ENCODE measurements around the gene CD109. TPM values are rescaled to one million over a fixed set of nuclear protein-coding genes. Genes with fewer than 3 reads are reported as not detected.
"Not testable (repeated sequence)": the region's sequence is repeated elsewhere in the genome, so short reads cannot be mapped to it uniquely, and the experiment has no call there.

Gene CD109
- total RNA-seq, 2 donors from 2014 or later, result 2.0 TPM

DNA sequence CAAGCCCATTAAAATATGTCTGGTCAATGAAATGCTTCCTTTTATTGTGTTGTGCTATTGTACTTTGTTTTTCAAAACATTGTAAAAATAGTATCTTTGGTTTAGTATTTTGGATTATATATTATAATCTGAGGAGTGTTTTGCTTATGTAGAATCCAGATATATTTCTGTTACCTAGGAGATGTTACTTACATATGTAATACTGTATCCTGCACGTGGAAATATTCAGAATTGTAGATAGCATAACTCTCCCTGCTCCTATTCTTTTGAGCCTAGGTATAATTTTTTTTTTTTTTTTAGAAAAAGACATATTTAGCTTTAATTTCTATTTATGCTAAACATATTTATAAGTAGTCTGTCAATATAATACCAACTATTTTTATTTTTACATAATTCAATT, 130.6 kb downstream of the CD109 start:
- Mint-ChIP-seq H3K4me3 (no peak overlapping the region), H3K27me3 (ENCODE audit: insufficient read depth) (no peaks in the 10 kb centered on the region), H3K27ac (no peak overlapping the region), H3K4me1 (no peaks in the 10 kb centered on the region), H3K9me3 (no peaks in the 10 kb centered on the region), H3K36me3 (ENCODE audit: low read depth) (no peaks in the 10 kb centered on the region)
- Histone ChIP-seq H3K27ac (ENCODE audit: low read depth, low read length) (no peak overlapping the region), H3K36me3 (ENCODE audit: control insufficient read depth, insufficient read depth, low read length) (no peaks in the 10 kb centered on the region), H3K27me3 (ENCODE audit: control insufficient read depth, insufficient read depth, low read length, poor library complexity, severe bottlenecking) (no peaks in the 10 kb centered on the region), H3K4me1 (ENCODE audit: control insufficient read depth, insufficient read depth, low read length) (no peaks in the 10 kb centered on the region), H3K4me3 (ENCODE audit: low read length) (no peak overlapping the region), H3K9ac (ENCODE audit: extremely low read depth, low read length, poor library complexity, severe bottlenecking) (no peak overlapping the region), H3K9me3 (ENCODE audit: control insufficient read depth, low read length) (no peaks in the 10 kb centered on the region)
- no peak for DNase-seq
- whole genome bisulfite sequencing, 2 experiments (ENCODE audit: insufficient coverage in 1 of 2, insufficient read length in 1 of 2), result 71% methylated on average over 1 of the region's 1 CpG; no CpG with 5 or more reads in 1 of the 2 experiments
- TF ChIP-seq, protein P1, sequence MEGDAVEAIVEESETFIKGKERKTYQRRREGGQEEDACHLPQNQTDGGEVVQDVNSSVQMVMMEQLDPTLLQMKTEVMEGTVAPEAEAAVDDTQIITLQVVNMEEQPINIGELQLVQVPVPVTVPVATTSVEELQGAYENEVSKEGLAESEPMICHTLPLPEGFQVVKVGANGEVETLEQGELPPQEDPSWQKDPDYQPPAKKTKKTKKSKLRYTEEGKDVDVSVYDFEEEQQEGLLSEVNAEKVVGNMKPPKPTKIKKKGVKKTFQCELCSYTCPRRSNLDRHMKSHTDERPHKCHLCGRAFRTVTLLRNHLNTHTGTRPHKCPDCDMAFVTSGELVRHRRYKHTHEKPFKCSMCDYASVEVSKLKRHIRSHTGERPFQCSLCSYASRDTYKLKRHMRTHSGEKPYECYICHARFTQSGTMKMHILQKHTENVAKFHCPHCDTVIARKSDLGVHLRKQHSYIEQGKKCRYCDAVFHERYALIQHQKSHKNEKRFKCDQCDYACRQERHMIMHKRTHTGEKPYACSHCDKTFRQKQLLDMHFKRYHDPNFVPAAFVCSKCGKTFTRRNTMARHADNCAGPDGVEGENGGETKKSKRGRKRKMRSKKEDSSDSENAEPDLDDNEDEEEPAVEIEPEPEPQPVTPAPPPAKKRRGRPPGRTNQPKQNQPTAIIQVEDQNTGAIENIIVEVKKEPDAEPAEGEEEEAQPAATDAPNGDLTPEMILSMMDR (conservative IDR thresholded peaks at IDR 0.05), result no peak

DNA sequence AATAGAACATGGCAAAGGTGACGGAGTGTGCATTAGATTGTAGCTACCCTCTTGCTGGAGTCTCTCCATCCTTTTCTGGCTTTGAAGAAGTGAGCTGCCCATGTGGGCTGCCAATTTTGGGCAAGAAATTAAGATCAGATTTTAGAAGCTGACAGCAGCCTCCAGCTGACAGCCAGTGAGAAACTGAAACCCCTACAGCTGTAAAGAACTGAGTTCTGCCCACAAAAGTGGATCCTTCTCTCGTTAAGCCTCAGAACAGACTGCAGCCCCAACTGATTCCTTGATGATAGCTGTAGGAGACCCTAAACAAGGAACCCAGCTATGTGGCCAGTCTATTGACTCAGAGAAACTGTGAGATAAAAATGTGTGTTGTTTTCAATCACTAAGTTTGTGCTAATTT, 134.1 kb downstream of the CD109 start:
- TF ChIP-seq, protein P1 (conservative IDR thresholded peaks at IDR 0.05), result no peak
- Histone ChIP-seq H3K9me3 (ENCODE audit: control insufficient read depth, low read length) (no peaks in the 10 kb centered on the region), H3K27ac (ENCODE audit: low read depth, low read length) (no peak overlapping the region), H3K9ac (ENCODE audit: extremely low read depth, low read length, poor library complexity, severe bottlenecking) (no peak overlapping the region), H3K4me3 (ENCODE audit: low read length) (no peak overlapping the region), H3K36me3 (ENCODE audit: control insufficient read depth, insufficient read depth, low read length) (no peaks in the 10 kb centered on the region), H3K4me1 (ENCODE audit: control insufficient read depth, insufficient read depth, low read length) (no peaks in the 10 kb centered on the region), H3K27me3 (ENCODE audit: control insufficient read depth, insufficient read depth, low read length, poor library complexity, severe bottlenecking) (no peaks in the 10 kb centered on the region)
- peaks cover 2% of the 10 kb centered on the region for H3K9me3 Mint-ChIP-seq
- 88 to 90% methylated on average over 2 of the region's 2 CpGs for WGBS, 2 experiments (ENCODE audit: insufficient coverage in 1 of 2, insufficient read length in 1 of 2)
- DNase-seq, result no peak
- H3K27me3 Mint-ChIP-seq (ENCODE audit: insufficient read depth), result no peaks in the 10 kb centered on the region
- H3K4me3 Mint-ChIP-seq, result no peak overlapping the region
- H3K36me3 Mint-ChIP-seq (ENCODE audit: low read depth), result no peaks in the 10 kb centered on the region
- H3K27ac Mint-ChIP-seq, result no peak overlapping the region
- H3K4me1 Mint-ChIP-seq, result no peaks in the 10 kb centered on the region

DNA sequence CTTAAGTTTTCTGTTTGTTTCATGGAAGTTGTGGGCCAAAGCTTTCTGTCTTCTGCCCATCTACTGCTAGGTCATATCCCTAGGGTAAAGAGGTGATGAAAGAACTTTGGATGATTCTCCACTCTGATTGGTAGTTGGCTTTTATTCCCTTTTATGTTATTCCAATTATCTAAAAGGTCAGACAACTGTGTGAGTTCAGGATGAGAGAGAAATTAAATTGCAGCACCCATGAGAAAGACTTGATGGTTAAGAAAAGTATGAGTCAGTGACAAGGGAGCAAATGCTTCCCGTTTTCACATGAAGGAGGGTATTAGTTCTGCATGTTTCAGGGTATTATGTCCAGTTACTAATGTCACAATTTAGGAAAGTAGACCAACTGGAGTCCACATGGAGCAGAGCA, 136.3 kb downstream of the CD109 start:
- Mint-ChIP-seq H3K27ac (no peak overlapping the region), H3K4me1 (no peaks in the 10 kb centered on the region), H3K27me3 (ENCODE audit: insufficient read depth) (no peaks in the 10 kb centered on the region), H3K9me3 (peaks cover 4% of the 10 kb centered on the region), H3K4me3 (no peak overlapping the region), H3K36me3 (ENCODE audit: low read depth) (no peaks in the 10 kb centered on the region)
- Histone ChIP-seq H3K36me3 (ENCODE audit: control insufficient read depth, insufficient read depth, low read length) (no peaks in the 10 kb centered on the region), H3K27me3 (ENCODE audit: control insufficient read depth, insufficient read depth, low read length, poor library complexity, severe bottlenecking) (no peaks in the 10 kb centered on the region), H3K4me3 (ENCODE audit: low read length) (no peak overlapping the region), H3K27ac (ENCODE audit: low read depth, low read length) (no peak overlapping the region), H3K9ac (ENCODE audit: extremely low read depth, low read length, poor library complexity, severe bottlenecking) (no peak overlapping the region), H3K4me1 (ENCODE audit: control insufficient read depth, insufficient read depth, low read length) (no peaks in the 10 kb centered on the region), H3K9me3 (ENCODE audit: control insufficient read depth, low read length) (no peaks in the 10 kb centered on the region)
- TF ChIP-seq, protein P1 (conservative IDR thresholded peaks at IDR 0.05), result no peak
- 71 to 87% methylated on average over 1 of the region's 1 CpG for WGBS, 2 experiments (ENCODE audit: insufficient coverage in 1 of 2, insufficient read length in 1 of 2)
- no peak for DNase-seq

DNA sequence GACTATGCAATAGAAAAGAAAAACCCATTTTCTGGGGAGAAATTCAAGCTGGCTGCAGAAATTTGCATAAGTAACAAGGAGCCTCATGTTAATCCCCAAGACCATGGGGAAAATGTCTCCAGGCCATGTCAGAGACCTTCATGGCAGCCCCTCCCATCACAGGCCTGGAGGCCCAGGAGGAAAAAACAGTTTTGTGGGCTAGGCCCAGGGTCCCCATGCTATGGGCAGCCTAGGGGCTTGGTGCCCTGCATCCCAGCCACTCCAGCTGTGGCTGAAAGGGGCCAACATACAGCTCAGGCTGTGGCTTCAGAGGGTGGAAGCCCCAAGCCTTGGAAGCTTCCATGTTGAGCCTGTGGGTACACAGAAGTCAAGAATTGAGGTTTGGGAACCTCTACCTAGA, 148.7 kb downstream of the CD109 start:
- H3K36me3 Mint-ChIP-seq (ENCODE audit: low read depth), result not testable (repeated sequence)
- peaks cover 68% of the 10 kb centered on the region for H3K9me3 Mint-ChIP-seq

DNA sequence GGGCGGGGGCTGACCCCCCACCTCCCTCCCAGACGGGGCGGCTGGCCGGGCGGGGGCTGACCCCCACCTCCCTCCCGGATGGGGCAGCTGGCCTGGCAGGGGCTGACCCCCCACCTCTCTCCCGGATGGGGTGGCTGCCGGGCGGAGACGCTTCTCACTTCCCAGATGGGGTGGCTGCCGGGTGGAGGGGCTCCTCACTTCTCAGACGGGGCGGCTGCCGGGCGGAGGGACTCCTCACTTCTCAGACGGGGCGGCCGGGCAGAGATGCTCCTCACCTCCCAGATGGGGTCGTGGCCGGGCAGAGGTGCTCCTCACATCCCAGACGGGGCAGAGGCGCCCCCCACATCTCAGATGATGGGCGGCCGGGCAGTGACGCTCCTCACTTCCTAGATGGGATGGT, 155.0 kb downstream of the CD109 start:
- H3K9me3 Mint-ChIP-seq, result peaks cover 42% of the 10 kb centered on the region
- not testable (repeated sequence) for H3K4me1 ChIP-seq (ENCODE audit: control insufficient read depth, insufficient read depth, low read length); H3K27ac Mint-ChIP-seq; H3K36me3 ChIP-seq (ENCODE audit: control insufficient read depth, insufficient read depth, low read length); H3K9ac ChIP-seq (ENCODE audit: extremely low read depth, low read length, poor library complexity, severe bottlenecking); DNase-seq; H3K4me3 Mint-ChIP-seq; H3K36me3 Mint-ChIP-seq (ENCODE audit: low read depth); H3K27ac ChIP-seq (ENCODE audit: low read depth, low read length); H3K27me3 ChIP-seq (ENCODE audit: control insufficient read depth, insufficient read depth, low read length, poor library complexity, severe bottlenecking); H3K27me3 Mint-ChIP-seq (ENCODE audit: insufficient read depth); H3K9me3 ChIP-seq (ENCODE audit: control insufficient read depth, low read length); H3K4me1 Mint-ChIP-seq; H3K4me3 ChIP-seq (ENCODE audit: low read length)
- WGBS, 2 experiments (ENCODE audit: insufficient coverage in 1 of 2, insufficient read length in 1 of 2), result 93% methylated on average over 25 of the region's 25 CpGs; no CpG with 5 or more reads in 1 of the 2 experiments

More for the DNA sequence above, 148.7 kb downstream of the CD109 start:
- H3K4me3 Mint-ChIP-seq; DNase-seq; H3K27me3 ChIP-seq (ENCODE audit: control insufficient read depth, insufficient read depth, low read length, poor library complexity, severe bottlenecking); H3K27ac Mint-ChIP-seq; H3K9ac ChIP-seq (ENCODE audit: extremely low read depth, low read length, poor library complexity, severe bottlenecking); H3K27me3 Mint-ChIP-seq (ENCODE audit: insufficient read depth); H3K27ac ChIP-seq (ENCODE audit: low read depth, low read length); H3K4me3 ChIP-seq (ENCODE audit: low read length); H3K4me1 ChIP-seq (ENCODE audit: control insufficient read depth, insufficient read depth, low read length); H3K4me1 Mint-ChIP-seq; H3K36me3 ChIP-seq (ENCODE audit: control insufficient read depth, insufficient read depth, low read length): not testable (repeated sequence)
- H3K9me3 ChIP-seq (ENCODE audit: control insufficient read depth, low read length), result peaks cover 16% of the 10 kb centered on the region
